A673 (cell line): ENCODE results near the gene HMOX2. TPM values are rescaled to one million over a fixed set of nuclear protein-coding genes. Genes with fewer than 3 reads are reported as not detected.

Experiments used
- BruUV-seq: library from RNA; stranded (reverse); fragments of 400-500 nt; replicated peaks from 2 replicates; lab custom pipeline; 2021; lab: Mats Ljungman, UMichigan
- CTCF ChIA-PET: fragments of 300-600 bp; sonication (Branson Sonifier 250); formaldehyde crosslinking; loops from one replicate; lab custom pipeline; 2022; ENCODE audit warnings: antibody characterized with exemption; lab: Charles Lee
- POLR2A ChIA-PET: fragments of 300-600 bp; sonication (Branson Sonifier 250); formaldehyde crosslinking; loops from one replicate; lab custom pipeline; 2022; ENCODE audit warnings: antibody characterized with exemption; ENCODE audit not compliant: low non-redundant PET; lab: Charles Lee
- DNase-seq: peaks from one replicate; pipeline ENCODE4 v3.0.0-alpha.2; 2015; ENCODE audit warnings: low spot score
- H3K27ac ChIP-seq: fragments of 200-600 bp; sonication (generic); 2 replicates; pipeline ENCODE4 v1.5.1; 2016; ENCODE audit warnings: mixed run types, low read depth, mild to moderate bottlenecking, mixed read lengths, antibody characterized with exemption, low read length; ENCODE audit not compliant: poor library complexity, severe bottlenecking
- H3K27me3 ChIP-seq: fragments of 200-600 bp; sonication (generic); replicated peaks from 2 replicates; pipeline ENCODE4 v1.6.1; 2017; ENCODE audit warnings: mixed run types, low read depth, mild to moderate bottlenecking, mixed read lengths, antibody characterized with exemption, low read length; ENCODE audit not compliant: insufficient read depth, poor library complexity
- H3K36me3 ChIP-seq: fragments of 200-600 bp; sonication (generic); 2 replicates; pipeline ENCODE4 v1.6.1; 2016; ENCODE audit warnings: mixed run types, mild to moderate bottlenecking, mixed read lengths, antibody characterized with exemption, low read length; ENCODE audit not compliant: insufficient read depth, poor library complexity, severe bottlenecking
- H3K4me1 ChIP-seq: fragments of 200-600 bp; sonication (generic); 2 replicates; pipeline ENCODE4 v1.6.1; 2017; ENCODE audit warnings: mixed run types, mild to moderate bottlenecking, mixed read lengths, antibody characterized with exemption, low read length; ENCODE audit not compliant: insufficient read depth, poor library complexity, severe bottlenecking
- H3K4me3 ChIP-seq: fragments of 200-600 bp; sonication (generic); 2 replicates; pipeline ENCODE4 v1.5.1; 2016; ENCODE audit warnings: low read depth, mixed run types, mild to moderate bottlenecking, mixed read lengths, low read length; ENCODE audit not compliant: poor library complexity, severe bottlenecking
- H3K9me3 ChIP-seq: fragments of 200-600 bp; sonication (generic); 2 replicates; pipeline ENCODE4 v1.6.1; 2016; ENCODE audit warnings: mixed run types, low read depth, mild to moderate bottlenecking, mixed read lengths, antibody characterized with exemption, low read length; ENCODE audit not compliant: poor library complexity, severe bottlenecking
- EZH2 ChIP-seq: fragments of 200-600 bp; sonication (generic); IDR thresholded peaks from 2 replicates; pipeline ENCODE4 v1.6.1; 2017; ENCODE audit warnings: borderline replicate concordance, low read depth, mild to moderate bottlenecking, mixed read lengths, antibody characterized with exemption, low read length; ENCODE audit not compliant: poor library complexity, severe bottlenecking
- intact Hi-C: fragments of 100-400 bp; cut with micrococcal nuclease; formaldehyde crosslinking; loops from one replicate; pipeline ENCODE4 v1.10.0; 2022; ENCODE audit not compliant: unreplicated experiment
- total RNA-seq: library from RNA; stranded (reverse); gene quantifications from 2 replicates; pipeline ENCODE4 v1.2.3, GENCODE V29; 2021
- TF ChIP-seq, protein P1 (sequence below): fragments of 300-800, 200-600 bp; sonication (generic); conservative IDR thresholded peaks from 2 replicates; pipeline ENCODE4 v1.5.1; 2017; ENCODE audit warnings: low read depth, mild to moderate bottlenecking, antibody characterized with exemption, low read length, moderate library complexity, mixed read lengths

The HMOX2 gene
- total RNA-seq, 1 experiment from 2014 or later: 63.0 TPM

DNA sequence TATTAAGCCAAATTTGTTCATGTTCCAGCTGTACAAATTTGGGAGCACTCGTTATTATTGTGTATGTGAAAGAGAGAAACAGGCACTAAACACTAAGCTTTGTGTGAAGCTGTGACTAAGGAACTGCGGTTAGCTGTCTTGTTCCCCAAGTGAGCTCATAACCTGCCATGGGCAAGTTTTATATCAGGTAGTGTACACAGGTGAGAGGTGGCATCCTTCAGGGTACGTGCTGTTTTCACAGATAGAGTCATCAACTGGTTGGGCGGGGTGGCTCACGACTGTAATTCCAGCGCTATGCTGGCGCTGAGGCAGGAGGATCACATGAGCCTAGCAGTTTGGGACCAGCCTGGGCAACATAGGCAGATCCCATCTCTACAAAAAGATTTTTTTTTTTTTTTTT, 47.7 kb upstream of the HMOX2 start:
- ChIA-PET POLR2A (no interaction called here), CTCF (no interaction called here)
- no peaks in the 10 kb centered on the region for H3K9me3 ChIP-seq
- no peak for TF ChIP-seq EZH2
- TF ChIP-seq, protein P1, sequence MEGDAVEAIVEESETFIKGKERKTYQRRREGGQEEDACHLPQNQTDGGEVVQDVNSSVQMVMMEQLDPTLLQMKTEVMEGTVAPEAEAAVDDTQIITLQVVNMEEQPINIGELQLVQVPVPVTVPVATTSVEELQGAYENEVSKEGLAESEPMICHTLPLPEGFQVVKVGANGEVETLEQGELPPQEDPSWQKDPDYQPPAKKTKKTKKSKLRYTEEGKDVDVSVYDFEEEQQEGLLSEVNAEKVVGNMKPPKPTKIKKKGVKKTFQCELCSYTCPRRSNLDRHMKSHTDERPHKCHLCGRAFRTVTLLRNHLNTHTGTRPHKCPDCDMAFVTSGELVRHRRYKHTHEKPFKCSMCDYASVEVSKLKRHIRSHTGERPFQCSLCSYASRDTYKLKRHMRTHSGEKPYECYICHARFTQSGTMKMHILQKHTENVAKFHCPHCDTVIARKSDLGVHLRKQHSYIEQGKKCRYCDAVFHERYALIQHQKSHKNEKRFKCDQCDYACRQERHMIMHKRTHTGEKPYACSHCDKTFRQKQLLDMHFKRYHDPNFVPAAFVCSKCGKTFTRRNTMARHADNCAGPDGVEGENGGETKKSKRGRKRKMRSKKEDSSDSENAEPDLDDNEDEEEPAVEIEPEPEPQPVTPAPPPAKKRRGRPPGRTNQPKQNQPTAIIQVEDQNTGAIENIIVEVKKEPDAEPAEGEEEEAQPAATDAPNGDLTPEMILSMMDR: no peak
- H3K4me3 ChIP-seq: no peak overlapping the region
- intact Hi-C loops: no loop called here
- no peaks in the 10 kb centered on the region for H3K27me3 ChIP-seq
- H3K36me3 ChIP-seq: peaks cover 13% of the 10 kb centered on the region
- no TSS peak for BruUV-seq
- H3K27ac ChIP-seq: no peak overlapping the region
- peaks cover 14% of the 10 kb centered on the region for H3K4me1 ChIP-seq
- no peak for DNase-seq

DNA sequence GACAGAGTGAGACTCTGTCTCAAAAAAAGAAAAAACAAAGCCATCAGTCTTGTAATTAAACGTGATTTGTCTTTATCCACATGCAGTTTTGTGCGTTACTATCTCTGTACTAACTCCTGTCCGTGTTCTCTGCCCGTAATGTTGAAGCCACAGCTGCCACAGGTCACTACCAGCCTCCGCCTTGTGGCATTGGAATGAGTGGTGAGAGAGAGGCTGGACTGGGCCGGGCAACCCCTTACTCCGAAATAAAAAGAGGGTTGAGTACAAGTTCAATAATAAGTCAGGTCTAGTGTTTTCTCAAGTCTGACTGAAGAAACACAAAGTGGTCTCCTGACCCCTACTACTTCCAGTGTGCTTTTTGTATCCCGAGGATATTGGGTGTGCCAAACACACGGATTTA, 45.2 kb upstream of the HMOX2 start:
- peaks cover 9% of the 10 kb centered on the region for H3K4me1 ChIP-seq
- H3K4me3 ChIP-seq: no peak overlapping the region
- H3K27ac ChIP-seq: no peak overlapping the region
- ChIA-PET POLR2A (no interaction called here), CTCF (no interaction called here)
- DNase-seq: no peak
- H3K27me3 ChIP-seq: no peaks in the 10 kb centered on the region
- intact Hi-C loops: no loop called here
- no peaks in the 10 kb centered on the region for H3K9me3 ChIP-seq
- H3K36me3 ChIP-seq: peaks cover 25% of the 10 kb centered on the region
- no TSS peak for BruUV-seq
- TF ChIP-seq EZH2: no peak
- TF ChIP-seq, protein P1: no peak

DNA sequence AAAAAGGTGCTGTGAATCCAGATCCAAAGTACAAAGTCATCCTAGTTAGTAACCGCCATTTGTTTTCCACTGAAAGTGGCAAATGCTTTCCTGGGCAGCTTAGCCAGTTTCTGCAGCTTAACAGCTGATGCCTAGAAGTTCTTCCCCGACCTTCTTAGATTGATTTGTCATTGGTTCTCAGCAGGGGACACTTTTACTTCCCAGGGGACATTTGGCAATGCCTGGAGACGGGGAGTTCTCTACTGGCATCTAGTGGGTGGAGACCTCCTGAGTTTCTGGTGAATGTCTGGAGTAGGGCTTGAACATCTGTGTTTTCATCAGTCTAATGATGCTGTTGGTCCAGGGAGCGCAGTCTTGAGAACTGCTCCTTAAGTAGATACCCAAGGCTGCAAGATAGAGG, 43.0 kb upstream of the HMOX2 start:
- Histone ChIP-seq H3K27ac (no peak overlapping the region), H3K36me3 (peaks cover 41% of the 10 kb centered on the region), H3K4me3 (no peak overlapping the region), H3K4me1 (peaks cover 3% of the 10 kb centered on the region), H3K27me3 (no peaks in the 10 kb centered on the region), H3K9me3 (no peaks in the 10 kb centered on the region)
- CTCF ChIA-PET: no interaction called here
- no TSS peak for BruUV-seq
- POLR2A ChIA-PET: no interaction called here
- no peak for TF ChIP-seq EZH2
- TF ChIP-seq, protein P1: no peak
- peak; percentile 58 for DNase-seq
- intact Hi-C loops: no loop called here
